HG03066 (cell line): Measurements from ENCODE around the gene KYAT1.
"Not testable (repeated sequence)": the region's sequence is repeated elsewhere in the genome, so short reads cannot be mapped to it uniquely, and the experiment has no call there.

Experiments
- ATAC-seq: cut with Tn5 transposase; IDR thresholded peaks from one replicate; pipeline ENCODE4 v1.9.1; 2021; ENCODE audit warnings: low read depth; ENCODE audit not compliant: unreplicated experiment

KYAT1 gene

DNA sequence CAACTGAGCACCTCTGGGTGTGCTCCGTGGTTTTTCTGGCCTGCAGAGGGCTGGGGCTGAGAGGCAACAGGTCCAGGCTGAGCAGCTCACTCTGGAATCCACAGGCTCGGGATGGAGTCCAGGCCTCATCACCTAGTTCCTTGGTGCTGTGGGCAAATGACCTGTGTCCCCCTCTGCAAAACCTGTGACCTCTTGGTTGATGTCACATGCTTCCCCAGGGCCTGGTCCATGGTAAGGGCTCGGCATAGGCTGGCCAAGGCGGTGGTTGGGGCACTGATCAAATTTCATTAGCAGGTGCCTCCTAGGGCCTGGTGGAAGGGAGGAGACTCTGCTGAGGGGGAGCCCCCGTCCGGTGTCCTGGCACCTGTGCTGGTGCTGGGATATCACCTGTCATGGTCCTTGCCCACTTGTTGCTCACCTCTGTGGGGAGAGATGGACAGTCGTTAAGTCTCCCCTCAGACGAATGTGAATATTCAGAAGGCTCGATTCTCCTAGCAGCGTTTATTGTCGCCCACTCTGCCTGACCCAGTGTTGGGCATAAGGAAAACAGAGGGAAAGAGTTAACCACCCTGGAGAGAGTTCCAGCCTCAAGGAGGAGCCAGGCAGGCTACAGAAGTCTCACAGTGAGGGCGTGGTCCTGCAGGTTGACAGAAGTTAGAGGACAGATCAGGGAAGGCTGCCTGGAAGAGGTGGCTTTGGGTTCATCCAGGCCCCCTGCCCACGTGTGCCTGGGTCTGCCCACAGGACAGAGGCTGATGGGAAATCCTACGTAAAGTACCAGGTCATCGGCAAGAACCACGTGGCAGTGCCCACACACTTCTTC lies 60.0 kb downstream of the KYAT1 start:
- no peak for ATAC-seq

GRCh38 chr9:128820665-128821583 lies 60.8 kb downstream of the KYAT1 start:
- ATAC-seq = no peak

- no peak for ATAC-seq
Measured at GRCh38 chr9:128819716-128820664, 61.8 kb downstream of the KYAT1 start.

DNA sequence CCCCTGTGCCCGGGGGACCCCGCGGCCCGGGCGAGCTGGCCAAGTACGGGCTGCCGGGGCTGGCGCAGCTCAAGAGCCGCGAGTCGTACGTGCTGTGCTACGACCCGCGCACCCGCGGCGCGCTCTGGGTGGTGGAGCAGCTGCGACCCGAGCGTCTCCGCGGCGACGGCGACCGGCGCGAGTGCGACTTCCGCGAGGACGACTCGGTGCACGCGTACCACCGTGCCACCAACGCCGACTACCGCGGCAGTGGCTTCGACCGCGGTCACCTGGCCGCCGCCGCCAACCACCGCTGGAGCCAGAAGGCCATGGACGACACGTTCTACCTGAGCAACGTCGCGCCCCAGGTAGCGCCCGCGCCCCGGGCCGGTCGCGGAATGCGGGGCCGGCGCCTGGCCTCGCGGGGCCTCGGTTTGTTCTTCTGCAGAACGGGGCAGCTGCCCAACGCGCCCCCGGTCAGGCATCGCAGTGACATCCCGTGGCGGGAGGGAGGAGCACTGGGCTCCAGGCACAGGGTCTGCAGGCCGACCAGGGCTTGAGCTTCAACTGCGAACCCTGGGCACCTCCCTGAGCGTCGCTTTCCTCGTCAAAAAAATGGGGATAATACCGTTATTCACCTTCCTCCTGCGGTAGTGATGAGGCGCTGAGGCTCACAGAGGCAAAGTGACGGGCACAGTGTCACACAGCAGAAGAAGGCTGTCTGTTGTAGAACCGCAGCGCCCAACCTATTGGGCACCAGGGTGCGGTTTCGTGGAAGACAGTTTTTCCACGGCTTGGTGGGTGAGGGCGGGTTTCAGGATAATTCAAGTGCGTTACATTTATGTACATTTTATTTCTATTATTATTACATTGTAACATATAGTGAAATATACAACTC lies 62.7 kb downstream of the KYAT1 start:
- ATAC-seq = peak; percentile 30

- peak; percentile 82 for ATAC-seq
Measured at GRCh38 chr9:128818099-128818838, 63.5 kb downstream of the KYAT1 start, which contains the start of gene ENDOG. Gene ENDOG, plus strand, starts transcription at chr9:128818500. Its CDS starts 185 bp downstream, at chr9:128818685.

GRCh38 chr9:128810873-128811272 lies 70.9 kb downstream of the KYAT1 start:
- ATAC-seq = no peak

- no peak for ATAC-seq
Measured at GRCh38 chr9:128809831-128810230, 71.9 kb downstream of the KYAT1 start.

GRCh38 chr9:128809036-128809599 lies 72.6 kb downstream of the KYAT1 start:
- ATAC-seq = no peak

- no peak for ATAC-seq
Measured at GRCh38 chr9:128808543-128808942, 73.2 kb downstream of the KYAT1 start.

GRCh38 chr9:128807827-128808226 lies 73.9 kb downstream of the KYAT1 start:
- no peak for ATAC-seq

DNA sequence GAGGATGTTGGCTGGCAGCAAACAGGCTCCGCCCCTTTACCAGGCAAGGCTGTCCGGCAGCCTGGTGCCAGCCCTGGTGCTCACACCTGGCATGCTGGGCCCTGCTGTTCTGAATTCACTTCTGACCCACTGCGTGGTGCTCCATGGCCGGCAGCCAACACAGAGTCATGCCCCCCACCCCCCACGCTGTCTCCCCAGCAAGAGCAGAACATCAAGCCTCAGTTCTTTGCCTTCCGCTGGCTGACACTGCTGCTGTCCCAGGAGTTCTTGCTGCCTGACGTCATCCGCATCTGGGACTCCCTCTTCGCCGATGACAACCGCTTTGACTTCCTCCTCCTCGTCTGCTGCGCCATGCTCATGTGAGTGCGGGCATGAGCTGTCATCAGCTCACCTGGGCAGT lies 76.1 kb downstream of the KYAT1 start:
- ATAC-seq = no peak

- no peak for ATAC-seq
Measured at GRCh38 chr9:128802482-128802881, 79.3 kb downstream of the KYAT1 start.

DNA sequence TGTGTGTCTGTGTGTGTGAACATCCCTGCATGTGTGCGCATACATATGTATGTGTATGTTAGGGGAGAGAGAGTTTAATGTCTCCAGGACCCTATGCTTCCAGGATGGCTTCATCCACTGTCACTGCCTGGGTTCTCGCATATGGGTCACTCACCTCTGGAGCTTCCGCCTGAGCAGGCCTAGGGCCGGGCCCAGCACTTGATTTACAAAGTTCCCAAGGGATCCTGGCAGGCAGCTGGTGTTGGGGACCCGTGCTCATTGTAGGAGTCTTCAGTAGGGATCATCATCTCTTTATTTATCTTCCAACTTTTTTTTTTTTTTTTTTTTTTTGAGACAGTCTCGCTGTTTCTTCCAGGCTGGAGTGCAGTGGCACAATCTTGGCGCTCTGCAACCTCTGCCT lies 81.7 kb downstream of the KYAT1 start:
- ATAC-seq = no peak

GRCh38 chr9:128798896-128799295 lies 82.9 kb downstream of the KYAT1 start:
- no peak for ATAC-seq

DNA sequence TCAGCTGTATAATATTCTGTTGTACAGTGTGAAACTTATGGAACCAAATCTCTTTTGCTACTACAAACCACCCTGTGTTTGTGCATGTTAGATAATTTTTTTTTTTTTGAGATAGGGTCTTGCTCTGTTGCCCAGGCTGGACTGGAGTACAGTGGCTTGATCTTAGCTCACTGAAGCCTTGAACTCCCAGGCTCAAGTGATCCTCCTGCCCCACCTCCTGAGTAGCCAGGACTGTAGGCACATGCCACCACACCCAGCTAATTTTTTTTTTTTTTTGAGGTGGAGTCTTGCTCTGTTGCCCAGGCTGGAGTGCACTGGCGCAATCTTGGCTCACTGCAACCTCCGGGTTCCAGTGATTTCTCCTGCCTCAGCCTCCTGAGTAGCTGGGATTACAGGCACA lies 86.8 kb downstream of the KYAT1 start:
- ATAC-seq = not testable (repeated sequence)

- ATAC-seq = no peak
Measured at GRCh38 chr9:128792978-128793686, 88.6 kb downstream of the KYAT1 start.

DNA sequence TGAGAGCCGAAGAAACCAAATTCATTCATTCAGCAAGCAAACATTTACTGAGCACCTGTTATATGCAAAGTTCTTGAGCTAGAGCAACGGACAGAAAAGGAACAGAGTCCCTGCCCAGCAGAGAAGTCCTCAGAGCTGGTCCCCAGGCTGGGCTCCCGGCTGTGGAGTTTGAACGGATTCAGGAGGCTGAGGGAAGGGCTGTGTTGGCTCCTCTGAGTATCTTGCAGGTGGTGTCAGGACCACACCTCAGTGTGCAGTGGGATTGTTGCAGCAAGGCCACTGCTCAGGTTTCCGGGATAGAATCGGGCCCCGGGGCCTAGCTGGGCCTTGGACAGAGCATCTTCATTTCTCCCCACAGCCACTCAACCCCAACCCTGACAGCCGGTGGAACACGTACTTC lies 89.6 kb downstream of the KYAT1 start:
- ATAC-seq = no peak

- ATAC-seq = no peak
Measured at GRCh38 chr9:128790536-128790935, 91.2 kb downstream of the KYAT1 start.
